CD4-positive, alpha-beta T cell treated with Interleukin-17A for 1 hour (primary cell): ENCODE measurements around the gene DEXI.
"Not testable (repeated sequence)": the region's sequence is repeated elsewhere in the genome, so short reads cannot be mapped to it uniquely, and the experiment has no call there.

Source experiments
- DNase-seq: peaks from one replicate; pipeline ENCODE4 v3.0.0-alpha.2; 2020

Gene DEXI

GRCh38 chr16:10968498-10968897 is 26.2 kb upstream of the DEXI start:
- no peak for DNase-seq

GRCh38 chr16:10967986-10968385 is 25.7 kb upstream of the DEXI start:
- no peak for DNase-seq

GRCh38 chr16:10966559-10966958 is 24.3 kb upstream of the DEXI start:
- DNase-seq = not testable (repeated sequence)

- DNase-seq = no peak
These were observed 23.9 kb upstream of the DEXI start for GRCh38 chr16:10966129-10966528.

- DNase-seq = peak; percentile 35
These were observed 23.3 kb upstream of the DEXI start for GRCh38 chr16:10965440-10966061.

GRCh38 chr16:10964891-10965326 is 22.6 kb upstream of the DEXI start:
- DNase-seq = peak; percentile 78

- DNase-seq = peak; percentile 81
These were observed 22.0 kb upstream of the DEXI start for GRCh38 chr16:10964039-10964890.

- no peak for DNase-seq
These were observed 19.0 kb upstream of the DEXI start for GRCh38 chr16:10961231-10961630.

- DNase-seq = no peak
These were observed 16.9 kb upstream of the DEXI start for GRCh38 chr16:10959161-10959560.

GRCh38 chr16:10957771-10958482 is 15.7 kb upstream of the DEXI start:
- DNase-seq = no peak

GRCh38 chr16:10954903-10955302 is 12.6 kb upstream of the DEXI start:
- no peak for DNase-seq

- DNase-seq = no peak
These were observed 8.8 kb upstream of the DEXI start for GRCh38 chr16:10951026-10951425.

- DNase-seq = no peak
These were observed 8.1 kb upstream of the DEXI start for GRCh38 chr16:10950393-10950792.

- peak; percentile 52 for DNase-seq
These were observed 7.2 kb upstream of the DEXI start for GRCh38 chr16:10949424-10949970.

- no peak for DNase-seq
These were observed 5.0 kb upstream of the DEXI start for GRCh38 chr16:10947211-10947787.

- no peak for DNase-seq
These were observed 4.0 kb upstream of the DEXI start for GRCh38 chr16:10946308-10946707.

- DNase-seq = no peak
These were observed 3.0 kb upstream of the DEXI start for GRCh38 chr16:10945065-10945787.

GRCh38 chr16:10944249-10945064 is 2.2 kb upstream of the DEXI start, which contains the start of gene CLEC16A:
Gene CLEC16A, plus strand, starts transcription at chr16:10944564. Its CDS starts 154 bp downstream, at chr16:10944718.
- peak; percentile 96 for DNase-seq

GRCh38 chr16:10943064-10943353 is 741 bp upstream of the DEXI start:
- DNase-seq = no peak

GRCh38 chr16:10941935-10942351 is 325 bp downstream of the DEXI start:
- DNase-seq = not testable (repeated sequence)

- no peak for DNase-seq
These were observed 938 bp downstream of the DEXI start for GRCh38 chr16:10941127-10941933.
